LNCaP clone FGC (cell line): Measurements from ENCODE around the gene IRF7.

ENCODE experiments used
- DNase-seq: peaks from one replicate; pipeline ENCODE4 v3.0.0-alpha.2; 2011; ENCODE audit warnings: low read depth
- H3K4me3 ChIP-seq: 2 replicates; pipeline ENCODE4 v1.5.1; 2011; ENCODE audit warnings: mild to moderate bottlenecking, low read depth, low read length, control low read depth
- CTCF ChIP-seq: IDR thresholded peaks from 2 replicates; pipeline ENCODE4 v1.5.1; 2012; ENCODE audit warnings: mild to moderate bottlenecking; ENCODE audit not compliant: control insufficient read depth, insufficient read depth; ENCODE audit errors: extremely low read depth

Gene IRF7

GRCh38 chr11:646214-646613 lies 30.5 kb upstream of the IRF7 start:
- TF ChIP-seq CTCF, result no peak
- DNase-seq, result no peak
- no peak overlapping the region for H3K4me3 ChIP-seq

GRCh38 chr11:645536-645935 lies 29.8 kb upstream of the IRF7 start:
- no peak for TF ChIP-seq CTCF

GRCh38 chr11:643849-644738 lies 28.3 kb upstream of the IRF7 start:
- no peak for DNase-seq
- no peak for TF ChIP-seq CTCF
- H3K4me3 ChIP-seq, result no peak overlapping the region

More at GRCh38 chr11:645536-645935, 29.8 kb upstream of the IRF7 start:
- H3K4me3 ChIP-seq, result no peak overlapping the region
- no peak for DNase-seq

- DNase-seq, result no peak
- H3K4me3 ChIP-seq, result no peak overlapping the region
- no peak for TF ChIP-seq CTCF
Measured at GRCh38 chr11:643366-643765, 27.6 kb upstream of the IRF7 start.

GRCh38 chr11:641806-642370 lies 26.1 kb upstream of the IRF7 start:
- H3K4me3 ChIP-seq, result no peak overlapping the region
- no peak for TF ChIP-seq CTCF
- no peak for DNase-seq

GRCh38 chr11:640021-640706 lies 24.4 kb upstream of the IRF7 start:
- TF ChIP-seq CTCF, result no peak
- DNase-seq, result no peak
- no peak overlapping the region for H3K4me3 ChIP-seq
